SK-N-SH (cell line): Measurements from ENCODE around the gene MRM3. TPM values are rescaled to one million over a fixed set of nuclear protein-coding genes. Genes with fewer than 3 reads are reported as not detected.
A peak's percentile ranks its signal among the peaks of the same experiment; 100 is the strongest.

Source experiments
- CTCF ChIA-PET: fragments of 300-600, 350-600 bp; formaldehyde crosslinking; extraction: SDS; loops from one replicate; lab custom pipeline; 2021; lab: Yijun Ruan, JAX
- POLR2A ChIA-PET: fragments of 350-600 bp; sonication (Branson Sonifier 250); formaldehyde crosslinking; extraction: SDS; loops from one replicate; lab custom pipeline; 2020; ENCODE audit warnings: antibody characterized with exemption, inconsistent platforms; lab: Yijun Ruan, JAX
- DNase-seq: peaks from one replicate; pipeline ENCODE4 v3.0.0; 2012
- H2AFZ ChIP-seq: fragments of 200-600 bp; sonication (generic); 2 replicates; pipeline ENCODE4 v1.8.1; 2016; ENCODE audit warnings: antibody characterized with exemption, mild to moderate bottlenecking, low read depth
- H3F3A ChIP-seq: fragments of 200-600 bp; sonication (generic); replicated peaks from 2 replicates; pipeline ENCODE3; 2016; ENCODE audit warnings: antibody characterized with exemption, mild to moderate bottlenecking; ENCODE audit not compliant: insufficient read depth
- H3K27ac ChIP-seq, 2 experiments: fragments of 200-500 bp in 1 of 2; fragments of 200-600 bp in 1 of 2; sonication (Bioruptor generic) in 1 of 2; sonication (generic), shearing (Covaris generic) in 1 of 2; 2 replicates each; pipeline versions ENCODE4 v1.5.1 to v1.6.1; 2014 to 2016; ENCODE audit warnings: low read depth in 2 of 2, inconsistent platforms in 1 of 2, low read length in 1 of 2, mild to moderate bottlenecking in 1 of 2, mixed read lengths in 1 of 2
- H3K27me3 ChIP-seq: fragments of 200-600 bp; sonication (generic), shearing (Covaris generic); 2 replicates; pipeline ENCODE4 v1.6.1; 2016; ENCODE audit warnings: mixed run types; ENCODE audit not compliant: insufficient read depth
- H3K36me3 ChIP-seq, 2 experiments: fragments of 200-500 bp in 1 of 2; fragments of 200-600 bp in 1 of 2; sonication (Bioruptor generic) in 1 of 2; sonication (generic) in 1 of 2; replicated peaks in 1 of 2; 2 replicates each; pipeline versions ENCODE3 to v1.5.1; 2014 to 2016; ENCODE audit warnings: low read length in 1 of 2, mild to moderate bottlenecking in 1 of 2; ENCODE audit not compliant: insufficient read depth in 2 of 2, control insufficient read depth in 1 of 2
- H3K4me1 ChIP-seq, 2 experiments: fragments of 200-500 bp in 1 of 2; fragments of 200-600 bp in 1 of 2; sonication (Bioruptor generic) in 1 of 2; sonication (generic), shearing (Covaris generic) in 1 of 2; 2 replicates each; pipeline versions ENCODE4 v1.5.1 to v1.6.1; 2014 to 2016; ENCODE audit warnings: low read depth in 1 of 2, low read length in 1 of 2, mixed run types in 1 of 2; ENCODE audit not compliant: insufficient read depth in 2 of 2, control insufficient read depth in 1 of 2
- H3K4me2 ChIP-seq: fragments of 200-600 bp; sonication (generic), shearing (Covaris generic); 2 replicates; pipeline ENCODE4 v1.6.1; 2017; ENCODE audit warnings: mixed run types
- H3K4me3 ChIP-seq, 2 experiments: fragments of 200-500 bp in 1 of 2; fragments of 200-600 bp in 1 of 2; sonication (Bioruptor generic) in 1 of 2; sonication (generic), shearing (Covaris generic) in 1 of 2; 2 replicates each; pipeline versions ENCODE4 v1.5.1 to v1.8.1; 2014 to 2016; ENCODE audit warnings: low read depth in 2 of 2, inconsistent platforms in 1 of 2, low read length in 1 of 2, mild to moderate bottlenecking in 1 of 2, mixed read lengths in 1 of 2, moderate library complexity in 1 of 2
- H3K79me2 ChIP-seq: fragments of 200-600 bp; sonication (generic); 2 replicates; pipeline ENCODE4 v1.8.1; 2017; ENCODE audit warnings: mild to moderate bottlenecking; ENCODE audit not compliant: insufficient read depth
- H3K9ac ChIP-seq: fragments of 200-600 bp; sonication (generic); 2 replicates; pipeline ENCODE4 v1.6.1; 2017; ENCODE audit warnings: mixed run types
- H3K9me2 ChIP-seq: fragments of 200-600 bp; sonication (generic); 2 replicates; pipeline ENCODE4 v1.6.1; 2017; ENCODE audit warnings: mixed run types
- H3K9me3 ChIP-seq: fragments of 200-600 bp; sonication (generic); 2 replicates; pipeline ENCODE4 v1.6.1; 2017; ENCODE audit warnings: mixed run types, mild to moderate bottlenecking, moderate library complexity
- H4K20me1 ChIP-seq: fragments of 200-600 bp; sonication (generic); 2 replicates; pipeline ENCODE4 v1.6.1; 2017; ENCODE audit warnings: mild to moderate bottlenecking, mixed run types; ENCODE audit not compliant: insufficient read depth
- CHD2 ChIP-seq: fragments of 150-350 bp; IDR thresholded peaks from 2 replicates; pipeline ENCODE4 v1.6.1; 2018; ENCODE audit warnings: low read length; ENCODE audit not compliant: partially characterized antibody
- GATA2 ChIP-seq: sonication (generic); formaldehyde crosslinking; IDR thresholded peaks from 2 replicates; pipeline ENCODE4 v1.5.0; 2020; ENCODE audit warnings: mild to moderate bottlenecking, missing genetic modification reagents
- MAX ChIP-seq: IDR thresholded peaks from 2 replicates; pipeline ENCODE4 v1.4.0; 2012; ENCODE audit warnings: low read depth
- MEF2A ChIP-seq: IDR thresholded peaks from 2 replicates; pipeline ENCODE4 v1.4.0; 2012; ENCODE audit warnings: low read depth, borderline replicate concordance
- MXI1 ChIP-seq: IDR thresholded peaks from 2 replicates; pipeline ENCODE4 v1.6.1; 2012; ENCODE audit warnings: mild to moderate bottlenecking, low read depth, low read length, improper control_type of control experiment
- RAD21 ChIP-seq: IDR thresholded peaks from 2 replicates; pipeline ENCODE4 v1.6.1; 2012; ENCODE audit warnings: mild to moderate bottlenecking, low read length
- RCOR1 ChIP-seq: fragments of 150-350 bp; IDR thresholded peaks from 2 replicates; pipeline ENCODE4 v1.6.1; 2017; ENCODE audit warnings: antibody characterized with exemption, low read length
- TAF1 ChIP-seq: IDR thresholded peaks from 2 replicates; pipeline ENCODE4 v1.6.1; 2012; ENCODE audit warnings: low read depth, mild to moderate bottlenecking, low read length, moderate library complexity, borderline replicate concordance
- USF1 ChIP-seq: IDR thresholded peaks from 2 replicates; pipeline ENCODE4 v1.4.0; 2012; ENCODE audit warnings: low read depth, borderline replicate concordance
- ZBTB33 ChIP-seq: IDR thresholded peaks from 2 replicates; pipeline ENCODE4 v1.4.0; 2012; ENCODE audit warnings: low read depth, borderline replicate concordance
- WGBS: methylation state at CpG from one replicate; pipeline ENCODE4 v1.1.6; 2017; ENCODE audit warnings: low lambda C conversion rate; 5-methylcytosine and 5-hydroxymethylcytosine counted together
- polyA plus RNA-seq, 3 experiments: library from polyadenylated mRNA; depleted of rRNA; stranded (reverse); fragments of >200 nt; gene quantifications; 2 replicates each; pipeline ENCODE4 v1.2.3, GENCODE V29; 2012

Gene MRM3
- polyA plus RNA-seq, 1 of the 3 experiments (the other 2 are of a cell fraction): 16.4 TPM

GRCh38 chr17:802481-802880 is 20.3 kb downstream of the MRM3 start:
- H3K4me2 ChIP-seq: no peak overlapping the region
- no peak overlapping the region for H3K4me3 ChIP-seq
- ChIA-PET POLR2A (no interaction called here), CTCF (interaction anchor here (1.2 kb wide), 1 partner anchor 194 kb away, joined by 3 read pairs; the partner anchor contains the start of gene TIMM22)
- no peaks in the 10 kb centered on the region for H3K36me3 ChIP-seq
- no peak for DNase-seq
- H3K9me3 ChIP-seq: no peaks in the 10 kb centered on the region
- no peak overlapping the region for H3K27ac ChIP-seq
- TF ChIP-seq RAD21 (no peak), GATA2 (CRISPR knock-in tag) (no peak), MXI1 (no peak), MEF2A (no peak), ZBTB33 (no peak)
- no peaks in the 10 kb centered on the region for H4K20me1 ChIP-seq
- H3K9ac ChIP-seq: no peak overlapping the region
- H3F3A ChIP-seq: no peaks in the 10 kb centered on the region
- H3K4me1 ChIP-seq: peaks cover 0 to 8% of the 10 kb centered on the region in 2 experiments; a peak in 1 of 4 replicates
- 75% methylated on average over 7 of the region's 14 CpGs for WGBS
- H3K27me3 ChIP-seq: peaks cover 34% of the 10 kb centered on the region; the same call in 1 of the 2 replicates
- no peaks in the 10 kb centered on the region for H3K9me2 ChIP-seq
- H3K79me2 ChIP-seq: no peaks in the 10 kb centered on the region
- H2AFZ ChIP-seq: no peak overlapping the region

GRCh38 chr17:802901-803881 is 21.0 kb downstream of the MRM3 start:
- Histone ChIP-seq H2AFZ (no peak overlapping the region), H3K4me2 (no peak overlapping the region), H3F3A (no peaks in the 10 kb centered on the region), H3K4me3 (no peak overlapping the region), H3K4me1 (peaks cover 0 to 8% of the 10 kb centered on the region in 2 experiments; a peak in 1 of 4 replicates), H3K27me3 (peaks cover 40% of the 10 kb centered on the region; the same call in 1 of the 2 replicates), H3K79me2 (no peaks in the 10 kb centered on the region), H3K9me3 (no peaks in the 10 kb centered on the region), H3K27ac (no peak overlapping the region), H3K36me3 (no peaks in the 10 kb centered on the region), H4K20me1 (no peaks in the 10 kb centered on the region), H3K9me2 (no peaks in the 10 kb centered on the region), H3K9ac (no peak overlapping the region)
- ChIA-PET CTCF (interaction anchor here (1.2 to 3.2 kb wide), 3 partner anchors 8 to 194 kb away, joined by 3 to 10 read pairs (median 7); partner anchors contain the start of gene TIMM22), POLR2A (no interaction called here)
- TF ChIP-seq USF1 (no peak), RCOR1 (no peak), TAF1 (no peak), CHD2 (no peak), MAX (no peak), MEF2A (no peak)
- DNase-seq: peak; percentile 31
- 85% methylated on average over 18 of the region's 37 CpGs for WGBS
